Activated CD8-positive, alpha-beta memory T cell treated with anti-CD3 and anti-CD28 coated beads for 48 hours (primary cell): ENCODE results near the gene STAMBP.
"Not testable (repeated sequence)": the region's sequence is repeated elsewhere in the genome, so short reads cannot be mapped to it uniquely, and the experiment has no call there.

Source experiments
- DNase-seq, 3 experiments: peaks; one replicate each; pipeline ENCODE4 v3.0.0-alpha.2; 2020; ENCODE audit warnings: low read depth in 2 of 3, low spot score in 2 of 3

Gene STAMBP

DNA sequence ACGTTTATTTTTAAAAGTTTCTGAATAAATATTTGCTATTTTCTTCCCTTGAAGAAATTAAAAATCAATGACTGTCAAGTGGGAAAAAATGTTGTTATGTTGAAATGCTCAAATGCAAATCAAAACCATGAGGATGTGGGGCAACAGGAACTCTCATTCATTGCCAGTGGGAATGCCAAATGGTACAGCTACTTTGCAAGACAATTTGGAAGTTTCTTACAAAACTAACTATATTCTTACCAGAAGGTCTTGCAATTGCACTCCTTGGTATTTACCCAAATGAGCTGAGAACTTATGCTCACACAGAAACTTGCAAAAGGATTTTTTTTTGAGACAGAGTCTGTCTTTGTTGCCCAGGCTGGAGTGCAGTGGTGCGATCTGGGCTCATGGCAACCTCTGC lies 56.6 kb downstream of the STAMBP start:
- DNase-seq: no peak

DNA sequence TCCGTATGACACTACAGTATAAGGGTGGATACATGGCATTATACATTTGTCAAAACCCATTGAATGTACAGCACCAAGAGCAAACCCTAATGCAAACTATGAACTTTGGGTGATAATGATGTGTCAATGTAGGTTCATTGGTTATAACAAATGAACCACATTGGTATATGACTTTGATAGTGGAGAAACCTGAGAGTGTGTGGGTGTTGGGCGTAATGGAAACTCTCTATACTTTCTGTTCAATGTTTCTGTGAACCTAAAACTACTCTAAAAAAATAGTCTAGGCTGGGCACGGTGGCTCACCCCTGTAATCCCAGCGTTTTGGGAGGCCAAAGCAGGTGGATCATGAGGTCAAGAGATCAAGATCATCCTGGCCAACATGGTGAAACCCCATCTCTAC lies 57.6 kb downstream of the STAMBP start:
- DNase-seq: peak in 1 of 3 experiments; percentile 32

DNA sequence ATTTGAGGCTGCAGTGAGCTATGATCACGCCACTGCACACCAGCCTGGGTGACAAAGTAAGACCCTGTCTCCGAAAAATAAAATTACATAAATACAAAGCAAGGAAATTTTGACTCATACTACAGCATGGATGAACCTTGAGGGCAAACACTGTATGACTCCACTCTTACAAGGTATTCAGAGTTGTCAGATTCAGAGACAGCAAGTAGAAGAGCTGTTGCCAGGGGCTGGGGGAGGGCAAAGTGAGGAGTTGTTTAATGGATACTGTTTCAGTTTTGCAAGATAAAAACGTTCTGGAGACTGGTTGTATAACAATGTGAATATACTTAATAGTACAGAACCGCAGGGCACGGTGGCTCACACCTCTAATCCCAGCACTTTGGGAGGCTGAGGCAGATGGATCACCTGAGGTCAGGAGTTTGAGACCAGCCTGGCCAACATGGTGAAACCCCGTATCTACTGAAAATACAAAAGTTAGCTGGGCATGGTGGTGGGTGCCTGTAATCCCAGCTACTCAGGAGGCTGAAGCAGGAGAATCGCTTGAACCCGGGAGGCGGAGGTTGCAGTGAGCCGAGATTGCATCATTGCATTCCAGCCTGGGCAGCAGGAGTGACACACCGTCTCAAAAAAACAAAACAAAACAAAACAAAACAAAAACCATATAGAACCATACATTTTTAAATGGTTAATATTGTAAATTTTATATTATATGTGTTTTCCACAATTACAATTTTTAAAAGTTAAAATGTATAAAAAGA lies 59.0 kb downstream of the STAMBP start:
- DNase-seq: not testable (repeated sequence)

DNA sequence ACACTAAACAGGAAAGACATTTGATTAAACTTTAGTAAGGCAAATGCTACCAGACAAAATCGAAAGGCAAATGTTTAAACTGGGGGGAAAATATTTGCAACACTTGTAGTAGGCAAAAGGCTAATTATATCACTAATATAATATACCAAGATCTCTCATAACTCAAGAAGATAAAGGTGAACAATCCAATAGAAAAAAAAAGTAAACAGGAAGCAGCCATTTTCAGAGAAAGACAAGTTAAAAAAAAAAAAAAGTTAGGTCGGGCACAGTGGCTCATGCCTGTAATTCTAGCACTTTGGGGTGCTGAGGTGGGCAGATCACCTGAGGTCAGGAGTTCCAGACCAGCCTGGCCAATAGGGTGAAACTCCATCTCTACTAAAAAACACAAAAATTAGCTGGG lies 59.6 kb downstream of the STAMBP start:
- DNase-seq: no peak

DNA sequence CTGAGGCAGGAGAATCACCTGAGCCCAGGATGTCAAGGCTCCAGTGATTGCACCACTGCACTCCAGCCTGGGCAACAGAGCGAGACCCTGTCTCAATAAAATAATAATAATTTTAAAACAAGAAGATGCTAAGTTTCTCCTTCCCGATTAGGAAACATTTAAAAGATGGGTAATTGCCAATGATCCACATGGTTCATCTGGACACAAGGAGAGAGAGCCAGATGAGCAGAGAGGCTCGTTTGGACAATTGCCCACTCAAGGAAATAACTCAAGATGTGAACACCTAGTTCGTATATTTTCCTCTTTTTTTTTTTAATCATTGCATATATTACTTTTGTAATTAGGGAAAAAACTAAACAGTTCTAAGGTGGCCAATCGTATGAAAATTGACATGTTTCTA lies 60.4 kb downstream of the STAMBP start:
- no peak for DNase-seq

DNA sequence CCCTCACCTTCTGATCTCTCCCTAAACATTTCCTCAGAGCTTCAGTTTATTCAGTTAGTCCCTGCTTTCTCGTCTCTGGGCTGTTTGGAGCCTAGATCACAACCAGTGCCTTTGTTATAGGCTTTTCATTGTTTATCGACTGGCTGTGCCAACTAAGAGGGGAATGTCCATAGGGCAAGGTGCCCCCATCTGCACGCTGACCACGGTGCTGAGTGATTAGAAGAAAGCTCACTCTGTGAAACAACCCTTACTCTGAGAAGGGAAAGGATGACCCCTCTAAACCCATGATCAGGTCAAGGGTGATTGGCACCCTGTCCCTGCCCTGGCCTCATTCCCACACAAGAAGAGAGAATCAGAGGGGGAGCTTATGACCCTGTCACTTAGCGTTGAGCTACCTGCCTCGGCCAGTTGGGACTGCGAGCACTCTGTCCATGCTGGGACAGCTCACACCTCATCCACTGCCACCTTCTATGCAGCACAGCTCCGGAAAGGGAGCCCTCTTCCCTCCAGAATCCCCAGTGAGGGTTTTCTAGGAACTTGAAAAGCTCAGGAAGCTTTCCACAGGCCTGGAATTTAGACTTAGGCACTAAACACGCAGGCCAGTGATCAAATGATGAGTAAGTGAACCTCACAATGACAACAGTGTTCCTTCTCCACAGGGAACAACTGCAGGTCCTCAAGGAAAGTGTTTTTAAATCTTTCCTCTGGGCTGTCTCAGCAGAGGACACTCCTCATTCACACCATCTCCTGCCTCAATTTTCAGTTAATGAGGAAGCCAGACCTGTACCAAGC lies 61.7 kb downstream of the STAMBP start:
- no peak for DNase-seq

DNA sequence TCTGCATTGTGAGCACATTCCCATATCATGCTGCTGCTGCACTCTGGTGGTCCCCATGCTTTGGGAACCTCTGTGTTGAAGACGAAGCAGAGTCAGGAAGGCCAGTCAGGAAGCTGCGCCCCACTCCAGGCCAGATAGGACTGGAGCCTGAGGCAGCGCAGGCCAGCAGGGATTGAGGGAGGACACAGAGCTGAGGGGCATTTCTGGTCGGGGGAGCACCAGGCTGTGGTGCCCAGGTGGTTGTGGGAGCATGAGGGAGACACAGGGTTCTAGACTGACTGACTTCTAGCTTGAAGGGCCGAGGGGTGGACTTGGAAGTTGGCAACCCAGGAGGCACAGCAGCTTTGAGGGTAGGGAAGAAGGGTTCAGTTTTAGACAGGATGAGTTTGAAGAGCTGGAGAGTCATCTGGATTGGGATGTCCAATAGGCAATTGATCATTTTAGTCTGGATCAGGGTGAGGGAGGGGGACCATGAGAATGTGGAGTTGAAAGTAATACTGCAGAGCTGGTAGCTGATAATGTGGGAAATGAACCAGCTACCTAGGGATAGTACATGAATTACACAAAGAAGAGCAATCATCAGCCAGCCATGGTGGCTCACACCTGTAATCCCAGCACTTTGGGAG lies 62.6 kb downstream of the STAMBP start:
- DNase-seq: no peak

DNA sequence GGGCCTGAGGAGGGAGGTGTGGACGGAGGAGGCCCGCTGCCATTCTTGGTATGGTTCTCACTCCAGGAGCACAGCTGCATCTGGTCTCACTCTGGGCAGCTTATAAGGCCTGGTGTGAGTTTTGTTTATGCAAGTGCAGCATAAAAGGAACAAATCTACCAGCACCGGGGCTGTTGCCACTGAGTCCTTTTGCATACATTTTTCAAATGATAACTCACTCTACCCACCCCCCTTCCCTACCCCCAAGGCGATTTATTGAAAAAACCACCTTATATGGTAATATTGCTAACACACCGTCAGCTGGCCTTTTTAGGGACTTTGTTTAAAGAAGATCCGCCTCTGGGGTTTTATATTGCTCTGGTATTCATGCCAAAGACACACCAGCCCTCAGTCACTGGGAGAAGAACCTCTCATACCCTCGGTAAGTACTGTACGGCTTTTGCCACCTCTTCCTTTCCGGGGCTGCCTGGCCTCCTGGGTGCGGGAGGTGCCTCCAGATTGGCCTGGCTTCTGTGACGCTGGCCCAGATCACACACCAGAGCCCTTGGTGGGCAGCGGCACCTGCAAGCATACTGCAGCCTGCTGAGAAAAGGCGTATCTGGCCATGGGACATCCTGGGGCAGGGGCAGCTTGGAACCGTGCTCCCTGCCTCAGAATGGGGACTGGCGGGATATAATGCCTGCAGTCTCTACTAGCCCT lies 64.0 kb downstream of the STAMBP start, which contains the start of gene ACTG2:
ACTG2 (plus strand) TSS at position 378 of the 699 bp plus-strand sequence. CDS start 8,304 bp downstream, outside the sequence.
- no peak for DNase-seq

DNA sequence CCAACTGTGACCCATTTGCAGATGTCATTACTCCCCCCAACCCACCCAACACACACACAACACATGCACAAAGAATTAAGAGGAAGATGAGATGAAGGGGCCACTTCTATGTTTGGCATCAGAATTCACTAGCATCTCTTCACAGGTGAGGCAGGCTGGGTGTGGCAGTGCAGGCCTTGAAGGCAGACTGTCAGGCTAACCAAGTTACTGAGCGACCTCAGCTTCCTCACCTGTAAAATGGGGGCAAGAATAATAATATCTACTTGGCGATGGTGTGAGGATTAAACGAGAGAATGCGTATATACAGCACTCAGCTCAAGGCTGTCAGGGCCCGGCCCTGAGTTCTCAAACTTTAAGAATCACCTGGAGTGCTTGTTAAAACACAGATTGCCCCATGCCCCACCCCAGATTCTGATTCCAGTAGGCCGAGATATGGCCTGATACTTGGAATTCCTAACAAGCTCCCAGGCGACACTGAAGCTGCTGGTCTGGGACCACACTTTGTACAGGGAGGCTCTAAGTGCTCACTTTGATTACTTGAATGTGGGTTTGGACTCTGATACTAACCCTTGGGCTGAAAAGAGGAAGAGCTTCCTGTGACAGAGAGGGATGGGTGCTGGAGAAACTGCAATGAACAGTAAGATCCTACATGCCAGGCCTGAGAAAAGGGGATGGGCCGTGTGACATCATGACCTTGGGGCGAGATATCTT lies 65.2 kb downstream of the STAMBP start:
- DNase-seq: no peak

DNA sequence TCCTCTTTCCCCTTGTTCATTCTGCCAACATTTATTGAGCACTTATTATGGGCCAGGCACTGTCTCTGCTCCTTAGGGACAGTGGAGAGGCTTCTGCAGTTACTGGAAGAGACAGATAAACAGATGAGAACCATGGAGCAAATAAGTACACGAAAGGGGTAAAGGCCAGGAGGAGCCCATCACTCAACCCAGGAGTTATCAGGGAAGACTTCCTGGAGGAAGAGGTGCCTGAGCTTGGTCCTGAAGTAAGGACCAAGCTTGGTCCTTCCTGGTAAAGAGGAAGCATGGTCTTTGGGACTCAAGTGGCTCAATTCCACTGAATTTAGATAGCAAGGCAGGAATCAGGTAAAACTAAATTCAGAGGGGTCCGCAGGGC lies 65.7 kb downstream of the STAMBP start:
- no peak for DNase-seq

DNA sequence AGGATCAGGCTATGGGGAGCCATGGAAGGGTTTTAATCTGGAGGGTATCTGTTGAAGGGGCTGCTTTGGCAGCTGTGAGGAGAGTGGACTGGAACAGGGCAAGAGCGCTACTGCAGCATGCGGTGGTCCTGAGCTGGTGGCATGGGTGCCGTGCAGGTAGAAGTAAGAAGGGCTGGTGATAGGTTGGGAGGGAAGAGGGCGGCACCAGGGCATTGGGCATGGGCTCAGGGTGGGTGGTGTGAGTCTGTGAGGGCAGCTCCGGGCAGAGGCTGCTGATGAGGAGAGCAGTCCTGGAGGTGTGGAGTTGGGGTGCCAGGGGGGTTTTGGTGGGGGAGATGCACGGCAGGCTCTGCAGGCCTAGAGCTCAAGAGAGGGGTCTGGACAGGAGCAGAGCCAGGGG lies 66.1 kb downstream of the STAMBP start:
- no peak for DNase-seq

DNA sequence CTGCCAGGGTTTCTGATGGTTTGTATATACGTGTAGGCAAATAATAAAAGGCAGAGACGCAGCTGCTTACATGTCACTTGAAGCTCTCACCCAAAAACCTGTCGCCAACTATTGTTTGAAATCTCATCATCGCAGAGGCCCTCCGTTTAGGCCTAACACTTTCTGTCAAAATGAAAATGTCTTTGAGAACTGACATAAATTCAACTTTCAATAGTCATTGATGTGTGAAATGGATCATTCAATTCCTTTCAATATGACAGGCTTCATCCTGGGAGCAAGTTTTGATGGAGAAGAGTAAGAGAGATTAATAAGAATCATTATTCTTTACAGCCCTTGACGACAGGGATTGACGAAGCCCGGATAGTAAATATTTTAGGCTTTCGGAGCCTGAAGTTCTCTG lies 66.7 kb downstream of the STAMBP start:
- DNase-seq: no peak

DNA sequence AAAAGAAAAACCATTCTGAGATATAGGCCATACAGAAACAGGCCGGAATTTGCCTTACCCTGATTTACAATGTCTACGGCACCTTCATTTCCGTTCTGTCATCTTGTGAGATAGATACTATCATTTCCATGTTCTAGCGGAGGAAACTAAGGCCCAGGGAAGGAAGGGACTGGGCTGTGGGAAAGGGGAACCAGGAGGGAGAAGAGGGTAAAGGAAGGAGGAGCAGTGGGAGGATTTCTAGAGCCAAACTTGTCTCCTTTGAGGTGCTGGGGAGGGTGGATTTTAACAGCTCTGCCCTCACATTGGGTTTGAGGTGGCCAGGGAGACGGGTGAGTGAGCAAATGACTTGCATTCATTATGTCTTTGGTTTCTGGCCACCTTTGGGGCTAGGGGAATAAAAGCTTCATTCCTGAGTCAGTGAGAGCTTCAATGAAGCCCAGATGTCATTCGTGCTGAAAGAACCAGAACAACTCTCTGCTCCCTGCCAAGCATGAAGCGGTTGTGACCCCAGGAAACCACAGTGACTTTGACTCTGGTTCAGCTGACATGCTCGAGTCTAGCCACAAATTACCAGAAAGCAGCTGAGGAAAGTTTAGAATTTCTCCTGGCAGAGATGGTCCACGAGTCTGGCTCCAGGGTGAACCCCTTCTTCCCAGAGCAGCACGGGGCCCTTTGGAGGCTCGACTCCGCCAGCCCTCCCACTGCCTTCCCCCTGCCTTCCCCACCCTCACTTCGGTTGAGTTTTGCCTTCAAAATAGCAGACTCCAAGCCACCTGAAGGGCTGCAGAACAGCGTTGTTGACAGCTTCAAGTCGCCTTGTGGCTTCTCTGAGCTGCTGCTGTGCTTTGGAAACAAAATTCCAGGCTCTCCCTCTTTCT lies 67.8 kb downstream of the STAMBP start:
- DNase-seq: peak in 1 of 3 experiments; percentile 16

DNA sequence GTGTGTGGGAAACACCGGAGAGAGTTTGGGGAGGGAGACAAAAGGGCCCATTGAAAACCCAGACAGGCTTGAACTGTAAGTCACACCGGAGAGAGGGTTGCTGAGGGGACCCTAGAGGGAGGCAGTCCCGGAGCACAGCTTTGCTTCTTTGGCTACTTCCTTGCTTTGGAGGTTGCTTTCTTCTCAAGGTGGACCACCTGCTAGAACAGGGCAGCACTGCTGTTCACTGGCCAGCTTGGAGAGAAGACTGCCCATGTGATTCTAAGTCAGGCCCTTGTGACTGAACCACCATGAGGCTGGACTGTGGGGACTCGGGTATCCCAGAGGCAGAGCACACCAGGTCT lies 68.5 kb downstream of the STAMBP start:
- DNase-seq: no peak

DNA sequence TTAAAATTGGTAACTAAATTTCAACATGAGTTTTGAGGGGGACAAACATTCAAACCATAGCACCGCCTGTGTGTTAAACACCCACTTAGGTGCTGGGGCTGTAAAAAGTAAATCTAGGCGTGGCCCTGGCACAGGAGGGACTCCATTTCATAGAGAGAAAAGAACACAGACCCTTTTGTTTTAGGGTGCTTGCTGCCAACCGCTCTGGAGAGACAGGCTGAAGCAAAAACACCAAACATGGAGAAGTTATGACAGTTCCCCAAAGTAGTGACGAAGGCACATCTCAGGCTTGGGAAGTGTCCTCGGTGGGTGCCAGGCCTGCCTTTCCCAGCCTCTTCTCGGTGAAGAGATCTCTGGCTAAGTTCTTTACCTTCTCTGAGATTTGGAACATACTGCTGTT lies 69.2 kb downstream of the STAMBP start:
- DNase-seq: no peak

DNA sequence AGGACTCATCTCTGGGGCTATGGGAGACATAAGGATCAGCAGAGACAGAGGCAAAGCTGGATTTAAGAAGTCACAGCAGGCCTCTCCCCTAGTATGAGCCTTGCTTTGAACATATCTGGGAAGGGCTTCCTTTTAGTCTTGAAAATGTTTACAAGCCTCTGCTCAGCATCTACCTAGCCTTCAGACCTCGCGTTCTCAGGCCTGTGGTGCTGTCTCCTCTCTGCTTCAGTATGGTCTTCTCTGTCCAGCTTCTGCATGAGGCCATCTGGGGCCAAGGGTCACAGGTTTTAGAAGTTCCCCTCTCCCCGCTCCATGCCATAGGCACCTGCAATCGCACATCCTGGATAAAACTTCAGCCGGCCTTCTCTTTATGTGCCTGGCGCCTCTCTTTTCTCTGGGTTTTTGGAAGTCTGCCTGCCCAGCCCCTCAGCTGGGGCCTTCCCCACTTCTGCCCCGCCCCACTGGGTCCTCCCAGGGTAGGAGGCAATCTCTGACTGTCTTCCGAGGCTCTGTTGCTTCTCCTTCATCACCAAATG lies 71.1 kb downstream of the STAMBP start:
- DNase-seq: no peak

DNA sequence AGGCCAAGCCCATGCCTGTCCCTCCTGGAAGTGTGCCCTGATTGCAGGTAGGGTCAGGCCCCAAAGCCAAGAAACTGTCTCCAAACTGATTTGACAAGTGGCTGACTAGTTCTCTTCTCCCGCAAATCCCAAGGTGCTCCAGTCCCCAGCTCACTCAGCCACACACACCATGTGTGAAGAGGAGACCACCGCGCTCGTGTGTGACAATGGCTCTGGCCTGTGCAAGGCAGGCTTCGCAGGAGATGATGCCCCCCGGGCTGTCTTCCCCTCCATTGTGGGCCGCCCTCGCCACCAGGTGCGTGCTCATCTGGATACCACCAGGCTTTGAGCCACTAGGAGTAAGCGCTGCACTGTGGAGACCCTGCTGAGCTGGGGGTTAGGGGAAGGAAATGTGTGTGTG lies 72.4 kb downstream of the STAMBP start:
- no peak for DNase-seq

DNA sequence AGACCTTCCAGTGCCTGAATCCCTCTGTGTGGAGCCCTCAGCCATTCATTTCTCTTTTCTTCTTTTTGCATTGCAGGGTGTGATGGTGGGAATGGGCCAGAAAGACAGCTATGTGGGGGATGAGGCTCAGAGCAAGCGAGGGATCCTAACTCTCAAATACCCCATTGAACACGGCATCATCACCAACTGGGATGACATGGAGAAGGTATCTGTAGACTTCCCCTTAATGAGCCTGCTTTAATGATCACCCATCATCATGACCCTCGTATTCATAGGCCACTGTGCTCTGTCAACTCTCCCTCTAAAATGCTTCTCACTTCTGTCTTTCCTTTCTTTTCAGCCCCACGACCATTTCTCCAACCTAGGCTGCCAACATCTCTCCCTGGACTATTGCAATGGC lies 73.5 kb downstream of the STAMBP start:
- DNase-seq: no peak

DNA sequence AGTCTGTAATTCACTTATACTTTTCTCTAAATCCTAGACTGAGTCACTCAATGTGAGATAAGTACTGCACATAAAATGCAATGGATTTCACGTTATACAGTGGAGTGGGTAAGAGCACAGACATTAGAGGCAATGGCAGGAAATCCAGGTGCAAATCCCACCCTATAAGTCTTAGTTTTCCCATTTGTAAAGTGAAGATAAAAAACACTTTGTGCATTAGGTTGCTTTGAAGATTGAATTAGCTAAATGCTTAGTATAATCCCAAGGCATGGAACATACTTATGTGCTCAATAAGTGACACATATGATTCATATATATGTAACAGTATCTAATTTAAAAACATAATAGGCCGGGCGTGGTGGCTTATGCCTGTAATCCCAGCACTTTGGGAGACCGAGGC lies 74.6 kb downstream of the STAMBP start:
- no peak for DNase-seq
